ENCODE results near the gene IMMT. TPM values are rescaled to one million over a fixed set of nuclear protein-coding genes. Genes with fewer than 3 reads are reported as not detected.

Gene IMMT
- total and polyA plus RNA-seq, 9 of the 15 experiments (the other 6 are each of a cell fraction or from before 2014, with no cell fraction given), result 119 to 294 (median 140) TPM

DNA sequence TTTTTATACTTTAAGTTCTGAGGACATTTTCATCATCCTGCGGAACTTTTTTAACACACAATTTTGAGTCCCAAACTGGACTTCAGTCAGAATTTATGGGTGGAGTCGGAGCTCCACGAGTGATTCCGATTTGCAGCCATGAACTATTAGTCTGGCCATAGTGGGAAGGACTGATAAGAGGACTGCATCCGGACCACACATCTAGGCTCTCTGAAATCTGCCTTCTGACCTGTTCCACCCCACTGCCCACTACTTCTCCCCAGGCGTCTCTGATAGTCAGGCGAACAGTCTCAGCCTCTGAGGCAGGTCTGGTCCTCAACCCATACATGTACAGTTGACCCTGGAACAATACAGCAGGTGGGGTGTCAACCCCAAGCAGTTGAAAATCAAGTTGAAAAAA, 9.2 kb upstream of the IMMT start (continued):
- TF ChIP-seq, protein P1, sequence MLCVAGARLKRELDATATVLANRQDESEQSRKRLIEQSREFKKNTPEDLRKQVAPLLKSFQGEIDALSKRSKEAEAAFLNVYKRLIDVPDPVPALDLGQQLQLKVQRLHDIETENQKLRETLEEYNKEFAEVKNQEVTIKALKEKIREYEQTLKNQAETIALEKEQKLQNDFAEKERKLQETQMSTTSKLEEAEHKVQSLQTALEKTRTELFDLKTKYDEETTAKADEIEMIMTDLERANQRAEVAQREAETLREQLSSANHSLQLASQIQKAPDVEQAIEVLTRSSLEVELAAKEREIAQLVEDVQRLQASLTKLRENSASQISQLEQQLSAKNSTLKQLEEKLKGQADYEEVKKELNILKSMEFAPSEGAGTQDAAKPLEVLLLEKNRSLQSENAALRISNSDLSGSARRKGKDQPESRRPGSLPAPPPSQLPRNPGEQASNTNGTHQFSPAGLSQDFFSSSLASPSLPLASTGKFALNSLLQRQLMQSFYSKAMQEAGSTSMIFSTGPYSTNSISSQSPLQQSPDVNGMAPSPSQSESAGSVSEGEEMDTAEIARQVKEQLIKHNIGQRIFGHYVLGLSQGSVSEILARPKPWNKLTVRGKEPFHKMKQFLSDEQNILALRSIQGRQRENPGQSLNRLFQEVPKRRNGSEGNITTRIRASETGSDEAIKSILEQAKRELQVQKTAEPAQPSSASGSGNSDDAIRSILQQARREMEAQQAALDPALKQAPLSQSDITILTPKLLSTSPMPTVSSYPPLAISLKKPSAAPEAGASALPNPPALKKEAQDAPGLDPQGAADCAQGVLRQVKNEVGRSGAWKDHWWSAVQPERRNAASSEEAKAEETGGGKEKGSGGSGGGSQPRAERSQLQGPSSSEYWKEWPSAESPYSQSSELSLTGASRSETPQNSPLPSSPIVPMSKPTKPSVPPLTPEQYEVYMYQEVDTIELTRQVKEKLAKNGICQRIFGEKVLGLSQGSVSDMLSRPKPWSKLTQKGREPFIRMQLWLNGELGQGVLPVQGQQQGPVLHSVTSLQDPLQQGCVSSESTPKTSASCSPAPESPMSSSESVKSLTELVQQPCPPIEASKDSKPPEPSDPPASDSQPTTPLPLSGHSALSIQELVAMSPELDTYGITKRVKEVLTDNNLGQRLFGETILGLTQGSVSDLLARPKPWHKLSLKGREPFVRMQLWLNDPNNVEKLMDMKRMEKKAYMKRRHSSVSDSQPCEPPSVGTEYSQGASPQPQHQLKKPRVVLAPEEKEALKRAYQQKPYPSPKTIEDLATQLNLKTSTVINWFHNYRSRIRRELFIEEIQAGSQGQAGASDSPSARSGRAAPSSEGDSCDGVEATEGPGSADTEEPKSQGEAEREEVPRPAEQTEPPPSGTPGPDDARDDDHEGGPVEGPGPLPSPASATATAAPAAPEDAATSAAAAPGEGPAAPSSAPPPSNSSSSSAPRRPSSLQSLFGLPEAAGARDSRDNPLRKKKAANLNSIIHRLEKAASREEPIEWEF (CRISPR knock-in tag; IDR thresholded peaks at IDR 0.05), result no peak
- TF ChIP-seq, protein P2, sequence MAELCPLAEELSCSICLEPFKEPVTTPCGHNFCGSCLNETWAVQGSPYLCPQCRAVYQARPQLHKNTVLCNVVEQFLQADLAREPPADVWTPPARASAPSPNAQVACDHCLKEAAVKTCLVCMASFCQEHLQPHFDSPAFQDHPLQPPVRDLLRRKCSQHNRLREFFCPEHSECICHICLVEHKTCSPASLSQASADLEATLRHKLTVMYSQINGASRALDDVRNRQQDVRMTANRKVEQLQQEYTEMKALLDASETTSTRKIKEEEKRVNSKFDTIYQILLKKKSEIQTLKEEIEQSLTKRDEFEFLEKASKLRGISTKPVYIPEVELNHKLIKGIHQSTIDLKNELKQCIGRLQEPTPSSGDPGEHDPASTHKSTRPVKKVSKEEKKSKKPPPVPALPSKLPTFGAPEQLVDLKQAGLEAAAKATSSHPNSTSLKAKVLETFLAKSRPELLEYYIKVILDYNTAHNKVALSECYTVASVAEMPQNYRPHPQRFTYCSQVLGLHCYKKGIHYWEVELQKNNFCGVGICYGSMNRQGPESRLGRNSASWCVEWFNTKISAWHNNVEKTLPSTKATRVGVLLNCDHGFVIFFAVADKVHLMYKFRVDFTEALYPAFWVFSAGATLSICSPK (IDR thresholded peaks at IDR 0.05; ENCODE audit: borderline replicate concordance), result no peak
- TF ChIP-seq SNIP1 (IDR thresholded peaks at IDR 0.05; ENCODE audit: low read depth) (no peak), EHMT2 (IDR thresholded peaks at IDR 0.05) (no peak), XRCC4 (IDR thresholded peaks at IDR 0.05; ENCODE audit: extremely low read depth, insufficient read depth, insufficient read length) (no peak), ZNF75A (CRISPR knock-in tag; IDR thresholded peaks at IDR 0.05) (no peak), NRF1 (conservative IDR thresholded peaks at IDR 0.05 in 1 of 2, IDR thresholded peaks at IDR 0.05 in 1 of 2) (no peak), KLF1 (tag; IDR thresholded peaks at IDR 0.05) (no peak), TEAD1 (CRISPR knock-in tag; IDR thresholded peaks at IDR 0.05) (no peak)
- TF ChIP-seq, protein P3, sequence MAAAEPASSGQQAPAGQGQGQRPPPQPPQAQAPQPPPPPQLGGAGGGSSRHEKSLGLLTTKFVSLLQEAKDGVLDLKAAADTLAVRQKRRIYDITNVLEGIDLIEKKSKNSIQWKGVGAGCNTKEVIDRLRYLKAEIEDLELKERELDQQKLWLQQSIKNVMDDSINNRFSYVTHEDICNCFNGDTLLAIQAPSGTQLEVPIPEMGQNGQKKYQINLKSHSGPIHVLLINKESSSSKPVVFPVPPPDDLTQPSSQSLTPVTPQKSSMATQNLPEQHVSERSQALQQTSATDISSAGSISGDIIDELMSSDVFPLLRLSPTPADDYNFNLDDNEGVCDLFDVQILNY (CRISPR knock-in tag; IDR thresholded peaks at IDR 0.05), result no peak
- TF ChIP-seq, protein P4, sequence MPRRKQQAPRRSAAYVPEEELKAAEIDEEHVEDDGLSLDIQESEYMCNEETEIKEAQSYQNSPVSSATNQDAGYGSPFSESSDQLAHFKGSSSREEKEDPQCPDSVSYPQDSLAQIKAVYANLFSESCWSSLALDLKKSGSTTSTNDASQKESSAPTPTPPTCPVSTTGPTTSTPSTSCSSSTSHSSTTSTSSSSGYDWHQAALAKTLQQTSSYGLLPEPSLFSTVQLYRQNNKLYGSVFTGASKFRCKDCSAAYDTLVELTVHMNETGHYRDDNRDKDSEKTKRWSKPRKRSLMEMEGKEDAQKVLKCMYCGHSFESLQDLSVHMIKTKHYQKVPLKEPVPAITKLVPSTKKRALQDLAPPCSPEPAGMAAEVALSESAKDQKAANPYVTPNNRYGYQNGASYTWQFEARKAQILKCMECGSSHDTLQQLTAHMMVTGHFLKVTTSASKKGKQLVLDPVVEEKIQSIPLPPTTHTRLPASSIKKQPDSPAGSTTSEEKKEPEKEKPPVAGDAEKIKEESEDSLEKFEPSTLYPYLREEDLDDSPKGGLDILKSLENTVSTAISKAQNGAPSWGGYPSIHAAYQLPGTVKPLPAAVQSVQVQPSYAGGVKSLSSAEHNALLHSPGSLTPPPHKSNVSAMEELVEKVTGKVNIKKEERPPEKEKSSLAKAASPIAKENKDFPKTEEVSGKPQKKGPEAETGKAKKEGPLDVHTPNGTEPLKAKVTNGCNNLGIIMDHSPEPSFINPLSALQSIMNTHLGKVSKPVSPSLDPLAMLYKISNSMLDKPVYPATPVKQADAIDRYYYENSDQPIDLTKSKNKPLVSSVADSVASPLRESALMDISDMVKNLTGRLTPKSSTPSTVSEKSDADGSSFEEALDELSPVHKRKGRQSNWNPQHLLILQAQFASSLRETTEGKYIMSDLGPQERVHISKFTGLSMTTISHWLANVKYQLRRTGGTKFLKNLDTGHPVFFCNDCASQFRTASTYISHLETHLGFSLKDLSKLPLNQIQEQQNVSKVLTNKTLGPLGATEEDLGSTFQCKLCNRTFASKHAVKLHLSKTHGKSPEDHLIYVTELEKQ (CRISPR knock-in tag; IDR thresholded peaks at IDR 0.05), result no peak
- TF ChIP-seq, protein P5, sequence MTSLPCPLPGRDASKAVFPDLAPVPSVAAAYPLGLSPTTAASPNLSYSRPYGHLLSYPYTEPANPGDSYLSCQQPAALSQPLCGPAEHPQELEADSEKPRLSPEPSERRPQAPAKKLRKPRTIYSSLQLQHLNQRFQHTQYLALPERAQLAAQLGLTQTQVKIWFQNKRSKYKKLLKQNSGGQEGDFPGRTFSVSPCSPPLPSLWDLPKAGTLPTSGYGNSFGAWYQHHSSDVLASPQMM (CRISPR knock-in tag; IDR thresholded peaks at IDR 0.05), result no peak
- TF ChIP-seq, protein P6, sequence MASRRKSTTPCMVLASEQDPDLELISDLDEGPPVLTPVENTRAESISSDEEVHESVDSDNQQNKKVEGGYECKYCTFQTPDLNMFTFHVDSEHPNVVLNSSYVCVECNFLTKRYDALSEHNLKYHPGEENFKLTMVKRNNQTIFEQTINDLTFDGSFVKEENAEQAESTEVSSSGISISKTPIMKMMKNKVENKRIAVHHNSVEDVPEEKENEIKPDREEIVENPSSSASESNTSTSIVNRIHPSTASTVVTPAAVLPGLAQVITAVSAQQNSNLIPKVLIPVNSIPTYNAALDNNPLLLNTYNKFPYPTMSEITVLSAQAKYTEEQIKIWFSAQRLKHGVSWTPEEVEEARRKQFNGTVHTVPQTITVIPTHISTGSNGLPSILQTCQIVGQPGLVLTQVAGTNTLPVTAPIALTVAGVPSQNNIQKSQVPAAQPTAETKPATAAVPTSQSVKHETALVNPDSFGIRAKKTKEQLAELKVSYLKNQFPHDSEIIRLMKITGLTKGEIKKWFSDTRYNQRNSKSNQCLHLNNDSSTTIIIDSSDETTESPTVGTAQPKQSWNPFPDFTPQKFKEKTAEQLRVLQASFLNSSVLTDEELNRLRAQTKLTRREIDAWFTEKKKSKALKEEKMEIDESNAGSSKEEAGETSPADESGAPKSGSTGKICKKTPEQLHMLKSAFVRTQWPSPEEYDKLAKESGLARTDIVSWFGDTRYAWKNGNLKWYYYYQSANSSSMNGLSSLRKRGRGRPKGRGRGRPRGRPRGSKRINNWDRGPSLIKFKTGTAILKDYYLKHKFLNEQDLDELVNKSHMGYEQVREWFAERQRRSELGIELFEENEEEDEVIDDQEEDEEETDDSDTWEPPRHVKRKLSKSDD (conservative IDR thresholded peaks at IDR 0.05; ENCODE audit: low read length), result no peak

Measured in K562 (cell line).